Fibroblast of pulmonary artery (primary cell): Measurements from ENCODE around the gene MCTP2.

Source experiments
- DNase-seq: peaks from one replicate; pipeline ENCODE4 v3.0.0-alpha.2; 2010; ENCODE audit warnings: low read depth
- H3K4me3 ChIP-seq: replicated peaks from 2 replicates; pipeline ENCODE4 v1.5.1; 2011; ENCODE audit warnings: low read depth, mild to moderate bottlenecking, control low read depth, low read length, moderate library complexity
- TF ChIP-seq, protein P1 (sequence below): IDR thresholded peaks from 2 replicates; pipeline ENCODE4 v1.5.1; 2011; ENCODE audit warnings: mild to moderate bottlenecking, control low read depth, low read length, inconsistent platforms; ENCODE audit errors: missing control alignments

MCTP2 gene

DNA sequence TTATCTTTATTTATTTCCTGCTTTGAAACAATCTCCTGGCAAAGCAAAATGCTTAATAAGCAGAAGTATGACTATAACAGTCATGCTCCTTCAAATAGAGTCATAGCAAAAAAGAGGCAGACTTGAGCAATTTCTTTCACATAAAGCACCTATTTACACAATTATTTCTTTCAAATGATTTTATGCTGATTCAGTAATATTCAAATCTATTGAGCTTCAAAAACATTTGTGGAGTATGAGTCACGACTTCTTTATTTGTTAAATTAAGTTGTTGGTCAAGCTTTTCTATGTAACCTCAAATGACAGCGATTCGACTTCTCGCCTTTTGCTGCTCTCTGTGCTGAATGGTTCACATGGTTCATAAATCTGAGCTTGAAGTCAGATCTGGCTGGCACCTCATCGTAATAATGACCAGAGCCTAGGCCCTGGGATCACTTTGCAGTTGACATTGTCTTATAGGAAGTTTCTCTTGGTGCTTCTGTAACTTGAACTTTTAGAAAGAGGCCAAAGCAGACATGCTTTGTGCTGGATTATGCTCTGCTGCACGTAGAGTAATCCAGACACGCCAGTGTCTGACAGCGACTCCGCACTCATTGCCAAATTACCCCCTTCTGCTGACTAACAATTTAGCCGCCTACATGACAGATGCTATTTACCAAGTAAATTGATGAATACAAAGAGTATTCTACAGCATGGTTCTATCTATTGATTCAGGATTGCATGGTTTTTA lies 139.0 kb downstream of the MCTP2 start:
- TF ChIP-seq, protein P1, sequence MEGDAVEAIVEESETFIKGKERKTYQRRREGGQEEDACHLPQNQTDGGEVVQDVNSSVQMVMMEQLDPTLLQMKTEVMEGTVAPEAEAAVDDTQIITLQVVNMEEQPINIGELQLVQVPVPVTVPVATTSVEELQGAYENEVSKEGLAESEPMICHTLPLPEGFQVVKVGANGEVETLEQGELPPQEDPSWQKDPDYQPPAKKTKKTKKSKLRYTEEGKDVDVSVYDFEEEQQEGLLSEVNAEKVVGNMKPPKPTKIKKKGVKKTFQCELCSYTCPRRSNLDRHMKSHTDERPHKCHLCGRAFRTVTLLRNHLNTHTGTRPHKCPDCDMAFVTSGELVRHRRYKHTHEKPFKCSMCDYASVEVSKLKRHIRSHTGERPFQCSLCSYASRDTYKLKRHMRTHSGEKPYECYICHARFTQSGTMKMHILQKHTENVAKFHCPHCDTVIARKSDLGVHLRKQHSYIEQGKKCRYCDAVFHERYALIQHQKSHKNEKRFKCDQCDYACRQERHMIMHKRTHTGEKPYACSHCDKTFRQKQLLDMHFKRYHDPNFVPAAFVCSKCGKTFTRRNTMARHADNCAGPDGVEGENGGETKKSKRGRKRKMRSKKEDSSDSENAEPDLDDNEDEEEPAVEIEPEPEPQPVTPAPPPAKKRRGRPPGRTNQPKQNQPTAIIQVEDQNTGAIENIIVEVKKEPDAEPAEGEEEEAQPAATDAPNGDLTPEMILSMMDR, result no peak
- H3K4me3 ChIP-seq, result no peak overlapping the region
- no peak for DNase-seq

DNA sequence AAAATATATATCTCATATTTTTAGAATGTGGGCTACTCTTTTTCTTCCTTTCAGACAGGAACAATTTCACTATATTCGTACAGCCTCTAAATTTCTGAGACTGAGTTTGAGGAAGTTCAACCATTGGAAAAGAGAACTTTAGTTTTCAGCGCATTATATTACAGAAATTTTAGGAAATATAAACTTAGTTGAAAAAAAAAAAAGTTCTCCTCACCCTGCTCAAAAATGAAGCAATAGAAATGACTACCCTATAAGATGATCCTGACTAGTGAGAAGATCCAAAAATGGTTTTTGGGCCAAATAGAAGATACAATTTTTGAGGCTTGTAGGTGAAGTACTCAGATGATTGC lies 139.6 kb downstream of the MCTP2 start:
- DNase-seq, result no peak
- TF ChIP-seq, protein P1, result no peak
- H3K4me3 ChIP-seq, result no peak overlapping the region

DNA sequence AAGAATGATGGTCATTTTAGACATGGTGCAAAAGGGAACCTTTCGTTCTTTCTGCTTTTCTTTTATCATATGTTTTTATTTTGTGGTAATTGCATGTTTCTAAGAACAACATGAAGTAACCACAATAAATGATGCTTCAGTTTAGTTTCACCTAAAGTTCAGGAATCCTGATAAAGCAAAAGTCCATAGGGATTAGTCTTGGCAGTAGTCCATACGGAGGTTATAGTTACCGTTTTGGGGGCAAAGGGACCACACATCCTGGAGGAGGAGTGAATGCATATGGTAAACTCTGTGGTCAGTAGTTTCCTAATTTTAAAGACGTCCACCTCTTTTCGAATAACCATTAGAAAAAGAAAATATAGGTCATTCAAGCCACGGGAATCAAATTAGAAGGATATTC lies 141.5 kb downstream of the MCTP2 start:
- no peak for DNase-seq

DNA sequence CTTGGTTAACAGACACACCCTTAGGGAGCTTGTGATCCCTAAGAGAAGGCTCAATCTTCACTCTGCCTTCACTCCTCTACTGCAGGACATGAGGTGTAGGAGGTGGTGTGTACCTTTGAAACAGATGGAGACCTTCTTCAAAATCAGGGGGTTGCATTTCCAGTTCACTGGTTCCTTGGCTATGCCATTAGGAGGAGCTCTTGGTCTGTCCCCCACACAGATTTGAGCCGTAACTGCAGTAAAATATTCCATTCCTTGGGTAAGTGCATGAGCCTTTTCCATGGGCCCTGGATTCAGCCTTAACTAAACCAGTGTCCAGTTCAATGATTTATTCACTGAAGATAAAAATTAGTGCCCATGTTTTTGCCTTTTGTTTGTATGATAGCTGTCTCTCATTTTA lies 144.6 kb downstream of the MCTP2 start:
- no peak overlapping the region for H3K4me3 ChIP-seq
- DNase-seq, result no peak
- TF ChIP-seq, protein P1, result no peak

More for the DNA sequence above, 141.5 kb downstream of the MCTP2 start:
- no peak overlapping the region for H3K4me3 ChIP-seq
- TF ChIP-seq, protein P1, result no peak

DNA sequence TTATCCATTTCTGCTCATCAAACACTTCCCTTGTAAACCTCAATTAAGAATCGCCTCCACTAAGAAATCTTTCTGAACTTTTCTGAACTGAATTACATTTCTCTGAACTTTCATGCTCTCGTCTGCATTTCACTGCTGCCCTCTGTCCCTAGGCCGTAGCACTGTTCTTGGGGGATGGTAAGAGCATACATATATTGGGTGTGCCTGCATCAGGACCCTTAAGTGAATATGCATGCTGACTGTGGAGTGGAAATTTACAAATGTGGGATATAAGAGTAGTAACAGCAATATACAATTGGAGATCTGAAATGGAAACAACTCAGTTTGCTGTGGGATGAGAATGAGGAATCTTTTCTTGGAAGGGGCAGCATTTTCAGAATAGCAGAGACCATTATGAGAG lies 148.6 kb downstream of the MCTP2 start:
- no peak for DNase-seq
- no peak overlapping the region for H3K4me3 ChIP-seq
- TF ChIP-seq, protein P1, result no peak

DNA sequence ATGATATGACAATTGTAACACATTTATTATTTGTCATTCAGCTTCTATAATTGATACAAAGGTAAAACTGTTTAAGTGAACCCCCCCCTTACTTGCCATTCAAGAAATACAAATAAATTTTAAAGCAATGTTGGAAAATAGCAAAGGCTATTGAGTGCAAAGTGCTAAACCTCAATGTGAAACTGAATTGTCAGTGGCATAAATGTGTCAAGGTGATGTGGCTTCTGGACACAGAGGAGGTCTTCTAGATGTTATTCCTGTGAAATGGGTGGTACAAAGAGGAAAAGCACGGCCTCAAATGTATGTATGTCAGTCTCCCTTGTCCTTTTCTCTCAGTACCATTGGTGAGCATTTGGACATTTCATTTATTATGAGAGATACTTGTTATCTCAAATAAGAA lies 149.4 kb downstream of the MCTP2 start:
- TF ChIP-seq, protein P1, result no peak
- H3K4me3 ChIP-seq, result no peak overlapping the region
- no peak for DNase-seq

DNA sequence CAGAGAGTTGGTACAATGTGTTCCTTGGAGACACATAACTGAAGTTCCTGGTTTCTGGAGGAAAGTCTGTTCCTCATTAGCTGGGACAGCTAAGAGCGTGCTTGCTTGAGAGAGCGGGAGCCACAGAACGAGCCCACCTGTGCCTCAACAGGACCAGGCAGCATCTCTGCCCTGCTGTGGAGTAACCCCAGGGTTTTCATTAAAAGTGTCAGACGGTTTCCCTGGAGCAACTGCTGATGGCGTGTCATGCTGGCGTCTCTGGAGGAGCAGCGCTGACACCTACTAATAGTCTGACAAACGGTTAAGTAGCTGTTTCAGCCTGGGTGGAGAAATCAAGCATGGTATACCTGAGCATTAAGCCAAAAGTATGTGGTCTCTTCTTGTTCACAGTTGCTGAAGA lies 150.0 kb downstream of the MCTP2 start:
- no peak for DNase-seq
- TF ChIP-seq, protein P1, result no peak
- H3K4me3 ChIP-seq, result no peak overlapping the region
